ENCODE measurements around the gene RABEP2. TPM values are rescaled to one million over a fixed set of nuclear protein-coding genes. Genes with fewer than 3 reads are reported as not detected.
A peak's percentile ranks its signal among the peaks of the same experiment; 100 is the strongest.
"Not testable (repeated sequence)": the region's sequence is repeated elsewhere in the genome, so short reads cannot be mapped to it uniquely, and the experiment has no call there.

RABEP2 gene
- total RNA-seq, 1 experiment from 2014 or later = 8.1 TPM

- no peak for DNase-seq (ENCODE audit: low read depth)
These were observed 45.7 kb downstream of the RABEP2 start for GRCh38 chr16:28879261-28879840.

DNA sequence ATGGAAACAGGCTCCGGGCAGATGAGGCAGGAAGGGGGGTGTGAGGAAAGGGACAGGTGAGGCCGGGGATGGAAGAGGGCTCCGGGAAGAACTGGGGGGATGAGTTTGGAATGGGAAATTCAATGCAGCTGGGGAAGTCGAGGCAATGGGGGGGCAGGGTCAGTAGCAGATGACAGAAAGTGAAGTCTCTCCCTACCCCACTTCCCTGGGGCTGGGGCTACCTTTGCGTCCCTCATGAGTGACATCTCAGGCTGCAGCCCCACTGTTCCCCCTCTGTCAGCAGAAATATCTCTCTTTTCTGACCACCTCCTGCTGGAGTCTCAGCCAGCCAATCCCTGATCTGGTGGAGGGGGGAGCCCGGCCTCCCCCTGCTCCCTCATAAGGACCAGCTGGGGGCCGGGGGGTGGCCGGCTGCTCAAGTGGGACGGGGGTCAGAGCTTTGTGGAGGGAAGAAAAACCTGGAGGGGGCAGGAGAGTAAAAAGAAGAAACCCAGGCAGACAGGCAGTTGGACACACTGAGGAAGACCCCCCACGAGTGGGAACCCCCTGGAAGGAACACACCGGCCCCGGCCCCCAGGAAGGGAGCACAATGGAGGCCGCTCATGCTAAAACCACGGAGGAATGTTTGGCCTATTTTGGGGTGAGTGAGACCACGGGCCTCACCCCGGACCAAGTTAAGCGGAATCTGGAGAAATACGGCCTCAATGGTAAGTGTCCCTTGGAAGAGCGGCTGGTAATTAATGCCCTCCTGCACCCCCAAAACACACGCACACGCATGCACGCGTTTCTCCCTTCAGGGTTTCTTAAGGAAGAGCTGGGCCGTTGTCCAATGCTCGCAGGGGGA lies 46.7 kb downstream of the RABEP2 start, which contains the start of gene ATP2A1:
Gene ATP2A1 (plus strand): TSS at position 406 of the 844 bp plus-strand sequence. CDS start 184 bp downstream, at position 590.
- no peak for DNase-seq (ENCODE audit: low read depth)

GRCh38 chr16:28877655-28878000 lies 47.4 kb downstream of the RABEP2 start:
- no peak for DNase-seq (ENCODE audit: low read depth)

DNA sequence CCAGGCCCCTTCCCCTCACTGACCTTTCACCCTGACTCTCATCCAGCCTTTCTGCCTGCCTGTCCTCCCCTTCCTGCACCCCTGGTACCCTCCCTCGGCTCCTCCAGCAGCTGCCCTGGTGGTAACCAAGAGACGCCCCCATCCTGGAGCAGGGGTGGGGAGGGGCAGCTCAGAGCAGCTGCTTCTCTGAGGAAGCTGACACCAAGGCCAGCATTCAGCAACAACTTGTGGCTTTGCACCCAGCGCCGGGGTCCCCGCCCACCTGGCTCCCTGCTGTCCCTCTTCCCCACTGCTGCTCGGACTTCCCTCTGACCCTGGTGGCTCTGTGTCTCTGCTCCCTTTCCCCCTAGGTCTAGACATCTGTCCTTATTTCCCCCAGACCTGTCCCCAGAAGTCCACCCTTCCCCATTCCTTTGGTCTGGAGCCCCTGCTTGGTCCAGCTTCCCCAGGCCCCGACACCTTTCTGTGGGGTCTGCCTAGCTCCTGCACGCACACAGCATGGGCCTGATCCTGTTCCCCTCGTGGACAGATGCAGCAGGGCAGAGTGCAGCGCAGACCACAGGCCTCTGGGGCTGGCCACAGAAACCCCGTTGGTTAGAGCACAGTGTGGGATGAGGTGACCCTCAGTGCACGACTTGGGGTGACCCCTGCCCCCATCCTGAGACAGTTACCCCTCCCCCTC lies 47.9 kb downstream of the RABEP2 start:
- DNase-seq (ENCODE audit: low read depth) = no peak

DNA sequence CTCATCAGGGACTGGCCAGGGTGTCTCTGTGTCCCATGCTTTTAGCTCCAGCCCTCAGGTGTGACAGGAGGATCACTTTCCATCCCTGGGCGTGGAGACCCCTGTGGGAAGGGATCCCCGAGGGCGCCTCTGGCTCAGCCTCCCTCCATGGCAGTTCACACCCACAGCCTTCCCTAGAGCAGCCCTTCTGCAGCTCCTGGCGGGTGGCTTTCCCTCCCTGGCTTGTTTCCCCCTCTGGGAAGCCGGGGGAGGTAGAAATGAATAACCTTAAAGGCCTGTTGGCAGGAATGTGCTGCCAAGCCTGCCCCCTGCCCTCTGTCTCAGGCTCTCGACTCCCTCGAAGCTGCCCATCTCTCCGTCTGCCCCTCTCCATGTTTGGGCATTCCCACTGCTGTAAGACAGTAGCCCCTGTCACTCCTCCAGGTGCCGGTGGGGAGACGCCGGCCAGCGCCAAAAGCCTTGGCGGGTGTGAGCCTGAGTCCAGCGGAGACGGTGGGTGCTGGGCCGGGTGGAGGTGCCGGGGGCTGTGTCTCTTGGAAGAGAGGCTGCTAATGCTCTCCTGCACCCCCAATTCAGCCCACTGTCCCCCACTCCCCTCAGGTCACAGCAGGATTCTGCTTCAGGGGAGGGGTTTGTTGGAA lies 48.9 kb downstream of the RABEP2 start:
- DNase-seq (ENCODE audit: low read depth) = no peak

- no peak for DNase-seq (ENCODE audit: low read depth)
These were observed 49.7 kb downstream of the RABEP2 start for GRCh38 chr16:28875134-28876018.

- DNase-seq (ENCODE audit: low read depth) = no peak
These were observed 50.6 kb downstream of the RABEP2 start for GRCh38 chr16:28874406-28874805.

DNA sequence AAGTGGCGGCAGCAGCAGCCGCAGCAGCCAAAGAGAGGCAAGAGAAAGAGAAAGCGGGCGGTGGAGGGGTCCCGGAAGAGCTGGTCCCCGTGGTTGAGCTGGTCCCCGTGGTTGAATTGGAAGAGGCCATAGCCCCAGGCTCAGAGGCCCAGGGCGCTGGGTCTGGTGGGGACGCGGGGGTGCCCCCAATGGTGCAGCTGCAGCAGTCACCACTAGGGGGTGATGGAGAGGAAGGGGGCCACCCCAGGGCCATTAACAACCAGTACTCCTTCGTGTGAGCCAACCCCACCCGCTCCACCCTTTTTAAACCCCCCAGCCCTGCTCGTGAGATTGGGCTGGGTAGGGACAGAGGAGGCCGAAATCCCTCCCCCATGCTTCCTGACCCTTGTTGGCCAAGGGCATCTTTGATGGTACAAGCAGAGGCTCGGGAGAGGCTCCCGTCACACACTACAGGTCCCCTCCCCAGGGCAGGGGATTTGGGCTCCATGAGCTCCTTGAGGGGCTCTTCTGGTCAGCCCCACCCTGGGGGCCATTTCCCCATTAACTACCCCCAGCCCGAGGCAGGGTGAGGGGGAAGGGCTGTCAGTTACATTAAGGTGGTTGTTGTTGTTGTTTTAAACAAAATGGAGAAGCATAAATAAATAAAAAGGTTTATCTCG lies 51.4 kb downstream of the RABEP2 start:
- DNase-seq (ENCODE audit: low read depth) = no peak

GRCh38 chr16:28872952-28873351 lies 52.1 kb downstream of the RABEP2 start:
- no peak for DNase-seq (ENCODE audit: low read depth)

- no peak for DNase-seq (ENCODE audit: low read depth)
These were observed 55.8 kb downstream of the RABEP2 start for GRCh38 chr16:28869201-28869600.

GRCh38 chr16:28867646-28868045 lies 57.4 kb downstream of the RABEP2 start:
- not testable (repeated sequence) for DNase-seq (ENCODE audit: low read depth)

DNA sequence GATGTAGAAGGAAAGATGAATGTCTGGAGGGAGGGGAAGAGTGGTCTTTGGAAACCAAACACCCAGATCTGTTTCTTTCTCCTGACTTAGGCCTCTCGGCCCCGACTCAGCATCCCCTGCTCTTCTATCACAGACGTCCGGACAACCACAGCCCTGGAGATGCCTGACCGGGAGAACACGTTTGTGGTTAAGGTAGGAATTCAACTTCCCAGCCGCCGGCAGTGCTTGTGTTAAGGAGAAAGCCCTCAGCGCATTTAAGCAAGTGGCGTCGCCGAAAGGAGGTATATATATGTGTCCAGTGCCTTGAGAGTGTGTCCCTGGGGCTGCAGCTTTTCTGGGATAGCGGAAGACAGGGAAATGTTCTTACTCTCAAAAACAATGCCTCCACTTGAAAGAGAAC lies 57.8 kb downstream of the RABEP2 start:
- DNase-seq (ENCODE audit: low read depth) = no peak

DNA sequence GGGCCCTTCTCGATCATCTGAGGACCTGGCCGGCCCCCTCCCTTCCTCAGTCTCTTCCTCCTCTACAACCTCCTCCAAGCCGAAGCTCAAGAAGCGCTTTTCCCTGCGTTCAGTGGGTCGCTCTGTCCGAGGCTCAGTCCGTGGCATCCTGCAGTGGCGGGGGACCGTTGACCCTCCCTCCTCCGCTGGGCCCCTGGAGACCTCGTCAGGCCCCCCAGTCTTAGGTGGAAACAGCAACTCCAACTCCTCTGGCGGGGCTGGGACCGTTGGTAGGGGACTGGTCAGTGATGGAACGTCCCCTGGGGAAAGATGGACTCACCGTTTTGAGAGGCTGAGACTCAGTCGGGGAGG lies 58.6 kb downstream of the RABEP2 start:
- no peak for DNase-seq (ENCODE audit: low read depth)

- DNase-seq (ENCODE audit: low read depth) = no peak
These were observed 59.1 kb downstream of the RABEP2 start for GRCh38 chr16:28865722-28866453.

GRCh38 chr16:28865001-28865688 lies 59.9 kb downstream of the RABEP2 start:
- no peak for DNase-seq (ENCODE audit: low read depth)

- DNase-seq (ENCODE audit: low read depth) = peak; percentile 33
These were observed 60.9 kb downstream of the RABEP2 start for GRCh38 chr16:28863929-28864793.

DNA sequence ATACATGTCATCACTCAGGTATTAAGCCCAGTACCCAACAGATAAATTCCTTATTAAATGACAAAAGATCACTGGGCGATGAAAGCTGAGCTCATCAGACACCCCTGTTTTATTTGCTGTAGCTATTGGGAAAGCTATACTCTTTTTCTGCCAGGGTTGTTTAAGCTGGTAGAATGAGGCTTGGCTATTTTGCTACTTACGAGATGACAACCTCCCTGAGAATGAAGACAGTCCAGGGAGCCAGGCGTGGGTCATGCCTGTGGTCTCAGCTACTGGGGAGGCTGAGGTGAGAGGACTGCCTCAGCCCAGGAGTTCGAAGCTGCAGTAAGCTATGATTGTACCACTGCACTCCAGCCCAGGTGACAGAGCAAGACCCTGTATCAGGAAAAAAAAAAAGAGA lies 65.7 kb downstream of the RABEP2 start:
- no peak for DNase-seq (ENCODE audit: low read depth)

DNA sequence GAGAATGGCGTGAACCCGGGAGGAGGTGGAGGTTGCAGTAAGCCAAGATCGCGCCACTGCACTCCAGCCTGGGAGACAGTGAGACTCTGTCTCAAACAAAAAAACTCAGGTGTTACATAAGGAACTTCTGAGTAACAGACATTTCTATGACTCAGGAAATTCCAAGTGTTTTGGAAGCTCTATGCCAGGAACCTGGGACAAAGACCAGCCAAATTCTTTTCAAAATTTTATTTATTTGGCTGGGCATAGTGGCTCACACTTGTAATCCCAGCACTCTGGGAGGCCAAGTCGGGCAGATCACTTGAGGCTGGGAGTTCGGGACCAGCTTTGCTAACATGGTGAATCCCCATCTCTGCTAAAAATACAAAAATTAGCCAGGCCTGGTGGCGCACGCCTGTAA lies 66.6 kb downstream of the RABEP2 start:
- DNase-seq (ENCODE audit: low read depth) = no peak
